Adipose tissue (tissue), 3 donors: ENCODE measurements around the gene CYS1. TPM values are rescaled to one million over a fixed set of nuclear protein-coding genes. Genes with fewer than 3 reads are reported as not detected.
"Not testable (repeated sequence)": the region's sequence is repeated elsewhere in the genome, so short reads cannot be mapped to it uniquely, and the experiment has no call there.

Source experiments
- H3K27ac ChIP-seq: one replicate; pipeline ENCODE4 v1.5.1; 2013; ENCODE audit warnings: low read depth, low read length
- WGBS, 3 donors: extraction: QIAGEN DNeasy Blood & Tissue Kit; methylation state at CpG; one replicate each; pipeline ENCODE4 v1.1.7; 2013; 5-methylcytosine and 5-hydroxymethylcytosine counted together
- polyA plus RNA-seq, 3 donors: library from polyadenylated mRNA; stranded (reverse); fragments of 200-250 nt; gene quantifications; one replicate each; pipeline ENCODE4 v1.2.3, GENCODE V29; 2013
- donor health status: healthy with polysubstance abuse.
- donor health status: Bipolar disorder and iron deficiency.
- donor health status: healthy.

CYS1 gene
- 10 to 100 TPM in 1 of 3 donors, 1 to 10 TPM in 1, under 1 TPM in 1; 0.22 to 14.2 (median 2.4) TPM for polyA plus RNA-seq

GRCh38 chr2:10079870-10080535 is at the start of gene CYS1:
Gene CYS1, minus strand, starts transcription at chr2:10080411. Its CDS starts 188 bp downstream, at chr2:10080223.
- 1 to 2% (median 1%) methylated on average over 38 to 98 of the region's 98 CpGs for WGBS, 3 donors
- H3K27ac ChIP-seq = no peak within 1 kb of the TSS

GRCh38 chr2:10129490-10129889 is 49.3 kb upstream of the CYS1 start:
- WGBS, 3 donors = 64 to 90% (median 81%) methylated on average over 3 of the region's 3 CpGs
- no peak overlapping the region for H3K27ac ChIP-seq

GRCh38 chr2:10128420-10128819 is 48.2 kb upstream of the CYS1 start:
- H3K27ac ChIP-seq = no peak overlapping the region

GRCh38 chr2:10126632-10127026 is 46.4 kb upstream of the CYS1 start:
- WGBS, 3 donors = 17 to 41% (median 40%) methylated on average over 5 of the region's 5 CpGs
- no peak overlapping the region for H3K27ac ChIP-seq

- H3K27ac ChIP-seq = no peak overlapping the region
- 85 to 92% (median 92%) methylated on average over 6 of the region's 6 CpGs for WGBS, 3 donors
These were observed 45.8 kb upstream of the CYS1 start for GRCh38 chr2:10125842-10126631.

- WGBS, 3 donors = 12 to 18% (median 17%) methylated on average over 5 of the region's 5 CpGs
- no peak overlapping the region for H3K27ac ChIP-seq
These were observed 44.4 kb upstream of the CYS1 start for GRCh38 chr2:10124538-10125045.

GRCh38 chr2:10123281-10123680 is 43.1 kb upstream of the CYS1 start:
- WGBS, 3 donors = 7 to 29% (median 8%) methylated on average over 18 of the region's 18 CpGs
- H3K27ac ChIP-seq = no peak overlapping the region

GRCh38 chr2:10122500-10123280 is 42.5 kb upstream of the CYS1 start, which contains the start of gene RRM2:
Gene RRM2, plus strand, starts transcription at chr2:10122739. Its CDS starts 60 bp downstream, at chr2:10122799.
- WGBS, 3 donors = 1 to 2% (median 1%) methylated on average over 71 to 81 of the region's 81 CpGs
- no peak within 1 kb of the TSS for H3K27ac ChIP-seq

GRCh38 chr2:10120877-10121574 is 40.8 kb upstream of the CYS1 start:
- no peak overlapping the region for H3K27ac ChIP-seq

GRCh38 chr2:10120158-10120876 is 40.1 kb upstream of the CYS1 start:
- no peak overlapping the region for H3K27ac ChIP-seq
- WGBS, 3 donors = 1% methylated on average over 59 to 60 of the region's 60 CpGs

More at GRCh38 chr2:10120877-10121574, 40.8 kb upstream of the CYS1 start:
- WGBS, 3 donors = 14 to 32% (median 25%) methylated on average over 13 of the region's 13 CpGs

- no peak overlapping the region for H3K27ac ChIP-seq
- 61 to 78% (median 71%) methylated on average over 14 of the region's 14 CpGs for WGBS, 3 donors
These were observed 39.5 kb upstream of the CYS1 start for GRCh38 chr2:10119601-10120157.

- WGBS, 3 donors = 92 to 97% (median 95%) methylated on average over 3 of the region's 3 CpGs
- no peak overlapping the region for H3K27ac ChIP-seq
These were observed 38.8 kb upstream of the CYS1 start for GRCh38 chr2:10119027-10119325.

GRCh38 chr2:10109311-10109710 is 29.1 kb upstream of the CYS1 start:
- no peak overlapping the region for H3K27ac ChIP-seq

- H3K27ac ChIP-seq = not testable (repeated sequence)
These were observed 24.7 kb upstream of the CYS1 start for GRCh38 chr2:10104906-10105305.

- 80 to 93% (median 88%) methylated on average over 5 to 6 of the region's 6 CpGs for WGBS, 3 donors
- no peak overlapping the region for H3K27ac ChIP-seq
These were observed 23.0 kb upstream of the CYS1 start for GRCh38 chr2:10103179-10103578.

GRCh38 chr2:10101491-10101890 is 21.3 kb upstream of the CYS1 start:
- 60 to 75% (median 66%) methylated on average over 7 of the region's 7 CpGs for WGBS, 3 donors
- H3K27ac ChIP-seq = no peak overlapping the region

GRCh38 chr2:10097352-10098148 is 17.3 kb upstream of the CYS1 start:
- H3K27ac ChIP-seq = no peak overlapping the region
- WGBS, 3 donors = 32 to 35% (median 33%) methylated on average over 16 of the region's 16 CpGs
